ENCODE data around the gene TTC28.

DNA sequence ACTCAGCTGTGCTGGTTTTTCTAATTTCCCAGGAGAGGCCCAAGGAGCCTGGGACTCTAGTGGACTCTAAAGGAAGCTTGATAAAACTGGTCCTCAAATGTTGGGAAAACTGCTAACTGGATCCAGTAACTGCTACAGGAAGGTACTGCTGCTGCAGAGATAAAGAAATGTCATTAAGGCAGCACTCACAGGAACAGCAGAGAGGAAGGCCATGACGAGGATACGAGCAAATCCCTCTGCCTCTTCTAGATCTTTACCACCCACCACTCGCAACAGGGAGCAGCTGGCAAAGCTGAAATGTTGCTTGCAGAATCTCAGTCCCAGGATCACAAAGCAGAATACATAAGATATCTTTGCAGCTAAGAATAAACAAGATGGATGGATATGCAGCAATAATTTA is 23.5 kb downstream of the TTC28 start:
- TF ChIP-seq EZH2 (IDR thresholded peaks at IDR 0.05; ENCODE audit: insufficient read depth, low read length) = no peak
- TF ChIP-seq, protein P1, sequence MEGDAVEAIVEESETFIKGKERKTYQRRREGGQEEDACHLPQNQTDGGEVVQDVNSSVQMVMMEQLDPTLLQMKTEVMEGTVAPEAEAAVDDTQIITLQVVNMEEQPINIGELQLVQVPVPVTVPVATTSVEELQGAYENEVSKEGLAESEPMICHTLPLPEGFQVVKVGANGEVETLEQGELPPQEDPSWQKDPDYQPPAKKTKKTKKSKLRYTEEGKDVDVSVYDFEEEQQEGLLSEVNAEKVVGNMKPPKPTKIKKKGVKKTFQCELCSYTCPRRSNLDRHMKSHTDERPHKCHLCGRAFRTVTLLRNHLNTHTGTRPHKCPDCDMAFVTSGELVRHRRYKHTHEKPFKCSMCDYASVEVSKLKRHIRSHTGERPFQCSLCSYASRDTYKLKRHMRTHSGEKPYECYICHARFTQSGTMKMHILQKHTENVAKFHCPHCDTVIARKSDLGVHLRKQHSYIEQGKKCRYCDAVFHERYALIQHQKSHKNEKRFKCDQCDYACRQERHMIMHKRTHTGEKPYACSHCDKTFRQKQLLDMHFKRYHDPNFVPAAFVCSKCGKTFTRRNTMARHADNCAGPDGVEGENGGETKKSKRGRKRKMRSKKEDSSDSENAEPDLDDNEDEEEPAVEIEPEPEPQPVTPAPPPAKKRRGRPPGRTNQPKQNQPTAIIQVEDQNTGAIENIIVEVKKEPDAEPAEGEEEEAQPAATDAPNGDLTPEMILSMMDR (IDR thresholded peaks at IDR 0.05; ENCODE audit: insufficient read depth, low read depth, low read length) = no peak
